Keratinocyte (primary cell): Measurements from ENCODE around the gene STK32C. TPM values are rescaled to one million over a fixed set of nuclear protein-coding genes. Genes with fewer than 3 reads are reported as not detected.

Source experiments
- DNase-seq: peaks from one replicate; pipeline ENCODE4 v3.0.0-alpha.2; 2011; ENCODE audit warnings: low read depth, missing footprints, low spot score
- FAIRE-seq: peaks from 2 replicates; lab custom pipeline; 2011; peaks lifted over from hg19 to GRCh38; lab: Jason Lieb, UNC
- H2AFZ ChIP-seq: 2 replicates; pipeline ENCODE4 v1.6.0; 2012; ENCODE audit warnings: low read length, control low read depth, inconsistent platforms; ENCODE audit not compliant: control insufficient read depth
- H3K27ac ChIP-seq: 2 replicates; pipeline ENCODE4 v1.5.1; 2011; ENCODE audit warnings: low read length; ENCODE audit not compliant: control insufficient read depth, insufficient read depth
- H3K27me3 ChIP-seq: 3 replicates; pipeline ENCODE4 v1.6.0; 2011; ENCODE audit warnings: low read length; ENCODE audit not compliant: control insufficient read depth, insufficient read depth; ENCODE audit errors: extremely low read depth
- H3K36me3 ChIP-seq, 2 experiments: 2 replicates in 1 of 2; 3 replicates in 1 of 2; pipeline ENCODE4 v1.5.1; 2011; ENCODE audit warnings: low read length in 2 of 2, mild to moderate bottlenecking in 1 of 2; ENCODE audit not compliant: control insufficient read depth in 2 of 2, insufficient read depth in 2 of 2; ENCODE audit errors: extremely low read depth in 1 of 2
- H3K4me1 ChIP-seq: 3 replicates; pipeline ENCODE4 v1.5.1; 2011; ENCODE audit warnings: low read length; ENCODE audit not compliant: control insufficient read depth, insufficient read depth; ENCODE audit errors: extremely low read depth
- H3K4me2 ChIP-seq: 3 replicates; pipeline ENCODE4 v1.6.0; 2011; ENCODE audit warnings: low read depth, low read length; ENCODE audit not compliant: control insufficient read depth, insufficient read depth; ENCODE audit errors: extremely low read depth
- H3K4me3 ChIP-seq, 3 experiments: fragments of 200-600 bp in 1 of 3; sonication (generic) in 1 of 3; 2 replicates in 2 of 3; 3 replicates in 1 of 3; pipeline ENCODE4 v1.5.1; 2011 to 2016; ENCODE audit warnings: low read length in 3 of 3, mild to moderate bottlenecking in 3 of 3, control low read depth in 2 of 3, inconsistent platforms in 1 of 3, low read depth in 1 of 3, mixed read lengths in 1 of 3, mixed run types in 1 of 3, moderate library complexity in 1 of 3; ENCODE audit not compliant: control insufficient read depth in 2 of 3, insufficient read depth in 2 of 3; ENCODE audit errors: extremely low read depth in 1 of 3
- H3K79me2 ChIP-seq: 2 replicates; pipeline ENCODE4 v1.6.0; 2012; ENCODE audit warnings: low read length; ENCODE audit not compliant: control insufficient read depth, insufficient read depth
- H3K9ac ChIP-seq: 3 replicates; pipeline ENCODE4 v1.6.0; 2011; ENCODE audit warnings: low read length; ENCODE audit not compliant: control insufficient read depth, insufficient read depth; ENCODE audit errors: extremely low read depth
- H3K9me1 ChIP-seq: 3 replicates; pipeline ENCODE4 v1.6.0; 2011; ENCODE audit warnings: low read length; ENCODE audit not compliant: control insufficient read depth, insufficient read depth; ENCODE audit errors: extremely low read depth
- H3K9me3 ChIP-seq: 2 replicates; pipeline ENCODE4 v1.5.1; 2012; ENCODE audit warnings: low read depth, low read length; ENCODE audit not compliant: control insufficient read depth
- H4K20me1 ChIP-seq: 3 replicates; pipeline ENCODE4 v1.6.0; 2011; ENCODE audit warnings: low read length; ENCODE audit not compliant: control insufficient read depth, insufficient read depth; ENCODE audit errors: extremely low read depth
- CTCF ChIP-seq, 3 experiments: IDR thresholded peaks in 1 of 3; conservative IDR thresholded peaks in 1 of 3; optimal IDR thresholded peaks in 1 of 3; 2 replicates in 2 of 3; 3 replicates in 1 of 3; pipeline versions ENCODE3 to v1.5.1; 2011; ENCODE audit warnings: low read length in 3 of 3, mild to moderate bottlenecking in 3 of 3, moderate library complexity in 2 of 3, control low read depth in 1 of 3, inconsistent platforms in 1 of 3; ENCODE audit not compliant: insufficient read depth in 2 of 3; ENCODE audit errors: extremely low read depth in 1 of 3
- EZH2 ChIP-seq: IDR thresholded peaks from one replicate; pipeline ENCODE4 v1.6.1; 2012; ENCODE audit warnings: inconsistent platforms, mild to moderate bottlenecking, low read length, moderate library complexity
- dilution Hi-C: fragments of 300-500 bp; cut with MboI; formaldehyde crosslinking; loops from one replicate; pipeline ENCODE4 v1.7.0; 2020; ENCODE audit warnings: low sequenced_read_pairs; ENCODE audit not compliant: extremely low pct_ligation_motif_present
- polyA plus RNA-seq, 5 experiments: library from polyadenylated mRNA; depleted of rRNA in 3 of 5; stranded (reverse) in 3 of 5; stranded (forward) in 1 of 5; unstranded in 1 of 5; fragments of >200 nt; gene quantifications; 1 replicate in 1 of 5; 2 replicates in 3 of 5; 3 replicates in 1 of 5; pipeline versions ENCODE4 v1.2.1 to v1.2.3, GENCODE V29; 2011 to 2012; ENCODE audit warnings: missing spikeins in 2 of 5, low read depth in 1 of 5, low replicate concordance in 1 of 5

STK32C gene
- polyA plus RNA-seq, 1 donor (not counting 4 experiments of a cell fraction or from before 2014, with no cell fraction given) = 4.1 TPM

GRCh38 chr10:132230557-132231210 is 77.1 kb downstream of the STK32C start:
- peak overlapping the region; percentile 68 for H2AFZ ChIP-seq
- FAIRE-seq = no peak
- no peak overlapping the region for H3K4me2 ChIP-seq
- no peaks in the 10 kb centered on the region for H3K36me3 ChIP-seq
- no peak for DNase-seq
- dilution Hi-C loops = no loop called here
- no peaks in the 10 kb centered on the region for H3K9me3 ChIP-seq
- H3K9me1 ChIP-seq = no peaks in the 10 kb centered on the region
- no peaks in the 10 kb centered on the region for H3K27me3 ChIP-seq
- no peaks in the 10 kb centered on the region for H4K20me1 ChIP-seq
- no peaks in the 10 kb centered on the region for H3K4me1 ChIP-seq
- no peak overlapping the region for H3K9ac ChIP-seq
- no peak overlapping the region for H3K27ac ChIP-seq
- TF ChIP-seq CTCF (optimal IDR thresholded peaks at IDR 0.05 in 1 of 3, IDR thresholded peaks at IDR 0.05 in 1 of 3, conservative IDR thresholded peaks at IDR 0.05 in 1 of 3; ENCODE audit: extremely low read depth in 1 of 3, insufficient read depth in 2 of 3, low read length in 3 of 3) (no peak), EZH2 (no peak)
- no peak overlapping the region for H3K4me3 ChIP-seq
- H3K79me2 ChIP-seq = no peaks in the 10 kb centered on the region

- TF ChIP-seq EZH2 (no peak), CTCF (optimal IDR thresholded peaks at IDR 0.05 in 1 of 3, IDR thresholded peaks at IDR 0.05 in 1 of 3, conservative IDR thresholded peaks at IDR 0.05 in 1 of 3; ENCODE audit: extremely low read depth in 1 of 3, insufficient read depth in 2 of 3, low read length in 3 of 3) (no peak)
- no peaks in the 10 kb centered on the region for H3K79me2 ChIP-seq
- peak overlapping the region; percentile 22 for H3K9ac ChIP-seq
- dilution Hi-C loops = no loop called here
- no peaks in the 10 kb centered on the region for H3K4me1 ChIP-seq
- DNase-seq (no peak), FAIRE-seq (no peak)
- H3K27ac ChIP-seq = no peak overlapping the region
- H3K9me3 ChIP-seq = no peaks in the 10 kb centered on the region
- H4K20me1 ChIP-seq = no peaks in the 10 kb centered on the region
- no peaks in the 10 kb centered on the region for H3K9me1 ChIP-seq
- no peaks in the 10 kb centered on the region for H3K27me3 ChIP-seq
- no peaks in the 10 kb centered on the region for H3K36me3 ChIP-seq
- H2AFZ ChIP-seq = peak overlapping the region; percentile 68
- peak overlapping the region; percentile 58 for H3K4me2 ChIP-seq
- H3K4me3 ChIP-seq = peak overlapping the region in 1 of 3 experiments; percentile 38
These were observed 77.8 kb downstream of the STK32C start for GRCh38 chr10:132229834-132230556.
